HL-60 (cell line): ENCODE measurements around the gene CACNA2D1.

Source experiments
- POLR2AphosphoS5 ChIP-seq: IDR thresholded peaks from 2 replicates; pipeline ENCODE4 v1.6.1; 2012; ENCODE audit warnings: low read depth
- TF ChIP-seq, protein P1 (sequence below): IDR thresholded peaks from one replicate; pipeline ENCODE4 v1.5.1; 2011; ENCODE audit warnings: low read length, control low read depth, inconsistent platforms; ENCODE audit not compliant: insufficient read depth
- TF ChIP-seq, protein P2 (sequence below): IDR thresholded peaks from 2 replicates; pipeline ENCODE4 v1.6.1; 2012; ENCODE audit warnings: low read depth; ENCODE audit not compliant: insufficient replicate concordance

DNA sequence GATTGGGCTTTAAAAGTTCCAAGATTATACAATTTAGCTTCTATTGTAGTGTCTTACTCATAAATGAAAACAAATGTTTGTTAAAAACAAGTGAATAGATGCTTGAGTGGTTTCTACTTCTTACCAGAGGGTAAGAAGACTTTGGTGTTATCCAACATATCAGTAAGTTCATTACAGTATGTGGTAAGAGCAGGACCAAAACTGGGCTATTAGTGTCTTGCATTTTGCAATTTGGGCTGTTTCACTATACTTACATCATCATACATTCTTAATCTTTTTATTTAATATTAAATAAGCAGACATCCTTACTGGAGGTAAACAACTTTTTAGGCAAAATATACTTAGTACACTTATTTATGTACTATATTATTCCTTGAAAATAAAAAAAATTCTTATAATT lies 425.4 kb downstream of the CACNA2D1 start:
- TF ChIP-seq, protein P1, sequence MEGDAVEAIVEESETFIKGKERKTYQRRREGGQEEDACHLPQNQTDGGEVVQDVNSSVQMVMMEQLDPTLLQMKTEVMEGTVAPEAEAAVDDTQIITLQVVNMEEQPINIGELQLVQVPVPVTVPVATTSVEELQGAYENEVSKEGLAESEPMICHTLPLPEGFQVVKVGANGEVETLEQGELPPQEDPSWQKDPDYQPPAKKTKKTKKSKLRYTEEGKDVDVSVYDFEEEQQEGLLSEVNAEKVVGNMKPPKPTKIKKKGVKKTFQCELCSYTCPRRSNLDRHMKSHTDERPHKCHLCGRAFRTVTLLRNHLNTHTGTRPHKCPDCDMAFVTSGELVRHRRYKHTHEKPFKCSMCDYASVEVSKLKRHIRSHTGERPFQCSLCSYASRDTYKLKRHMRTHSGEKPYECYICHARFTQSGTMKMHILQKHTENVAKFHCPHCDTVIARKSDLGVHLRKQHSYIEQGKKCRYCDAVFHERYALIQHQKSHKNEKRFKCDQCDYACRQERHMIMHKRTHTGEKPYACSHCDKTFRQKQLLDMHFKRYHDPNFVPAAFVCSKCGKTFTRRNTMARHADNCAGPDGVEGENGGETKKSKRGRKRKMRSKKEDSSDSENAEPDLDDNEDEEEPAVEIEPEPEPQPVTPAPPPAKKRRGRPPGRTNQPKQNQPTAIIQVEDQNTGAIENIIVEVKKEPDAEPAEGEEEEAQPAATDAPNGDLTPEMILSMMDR, result no peak
- no peak for TF ChIP-seq POLR2AphosphoS5
- TF ChIP-seq, protein P2, sequence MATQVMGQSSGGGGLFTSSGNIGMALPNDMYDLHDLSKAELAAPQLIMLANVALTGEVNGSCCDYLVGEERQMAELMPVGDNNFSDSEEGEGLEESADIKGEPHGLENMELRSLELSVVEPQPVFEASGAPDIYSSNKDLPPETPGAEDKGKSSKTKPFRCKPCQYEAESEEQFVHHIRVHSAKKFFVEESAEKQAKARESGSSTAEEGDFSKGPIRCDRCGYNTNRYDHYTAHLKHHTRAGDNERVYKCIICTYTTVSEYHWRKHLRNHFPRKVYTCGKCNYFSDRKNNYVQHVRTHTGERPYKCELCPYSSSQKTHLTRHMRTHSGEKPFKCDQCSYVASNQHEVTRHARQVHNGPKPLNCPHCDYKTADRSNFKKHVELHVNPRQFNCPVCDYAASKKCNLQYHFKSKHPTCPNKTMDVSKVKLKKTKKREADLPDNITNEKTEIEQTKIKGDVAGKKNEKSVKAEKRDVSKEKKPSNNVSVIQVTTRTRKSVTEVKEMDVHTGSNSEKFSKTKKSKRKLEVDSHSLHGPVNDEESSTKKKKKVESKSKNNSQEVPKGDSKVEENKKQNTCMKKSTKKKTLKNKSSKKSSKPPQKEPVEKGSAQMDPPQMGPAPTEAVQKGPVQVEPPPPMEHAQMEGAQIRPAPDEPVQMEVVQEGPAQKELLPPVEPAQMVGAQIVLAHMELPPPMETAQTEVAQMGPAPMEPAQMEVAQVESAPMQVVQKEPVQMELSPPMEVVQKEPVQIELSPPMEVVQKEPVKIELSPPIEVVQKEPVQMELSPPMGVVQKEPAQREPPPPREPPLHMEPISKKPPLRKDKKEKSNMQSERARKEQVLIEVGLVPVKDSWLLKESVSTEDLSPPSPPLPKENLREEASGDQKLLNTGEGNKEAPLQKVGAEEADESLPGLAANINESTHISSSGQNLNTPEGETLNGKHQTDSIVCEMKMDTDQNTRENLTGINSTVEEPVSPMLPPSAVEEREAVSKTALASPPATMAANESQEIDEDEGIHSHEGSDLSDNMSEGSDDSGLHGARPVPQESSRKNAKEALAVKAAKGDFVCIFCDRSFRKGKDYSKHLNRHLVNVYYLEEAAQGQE, result no peak
